Kidney tubule cell (primary cell): Measurements from ENCODE around the gene CTNNA2.
A peak's percentile ranks its signal among the peaks of the same experiment; 100 is the strongest.

Experiments
- DNase-seq: peaks from one replicate; pipeline ENCODE4 v3.0.0-alpha.2; 2018; ENCODE audit warnings: low spot score

CTNNA2 gene

GRCh38 chr2:79982445-79982844 is 469.6 kb downstream of the CTNNA2 start:
- peak; percentile 22 for DNase-seq

GRCh38 chr2:79984476-79984875 is 471.6 kb downstream of the CTNNA2 start:
- no peak for DNase-seq

GRCh38 chr2:79985145-79985544 is 472.3 kb downstream of the CTNNA2 start:
- DNase-seq, result no peak

GRCh38 chr2:79985571-79985970 is 472.7 kb downstream of the CTNNA2 start:
- no peak for DNase-seq

GRCh38 chr2:79993144-79993543 is 480.3 kb downstream of the CTNNA2 start:
- peak; percentile 69 for DNase-seq

GRCh38 chr2:79994161-79994560 is 481.3 kb downstream of the CTNNA2 start:
- peak; percentile 64 for DNase-seq

GRCh38 chr2:79994965-79995364 is 482.1 kb downstream of the CTNNA2 start:
- peak; percentile 44 for DNase-seq

- DNase-seq, result no peak
Observed at GRCh38 chr2:79996709-79997108, 483.9 kb downstream of the CTNNA2 start.

GRCh38 chr2:80001701-80002101 is 488.9 kb downstream of the CTNNA2 start:
- no peak for DNase-seq

- no peak for DNase-seq
Observed at GRCh38 chr2:80002112-80002511, 489.3 kb downstream of the CTNNA2 start.

- no peak for DNase-seq
Observed at GRCh38 chr2:80002568-80003157, 489.8 kb downstream of the CTNNA2 start.

GRCh38 chr2:80007777-80008503 is 495.1 kb downstream of the CTNNA2 start:
- DNase-seq, result no peak

- no peak for DNase-seq
Observed at GRCh38 chr2:80008596-80008995, 495.7 kb downstream of the CTNNA2 start.

- DNase-seq, result no peak
Observed at GRCh38 chr2:80009211-80009610, 496.4 kb downstream of the CTNNA2 start.

- DNase-seq, result no peak
Observed at GRCh38 chr2:80012061-80012460, 499.2 kb downstream of the CTNNA2 start.

- no peak for DNase-seq
Observed at GRCh38 chr2:80014637-80015036, 501.8 kb downstream of the CTNNA2 start.

- no peak for DNase-seq
Observed at GRCh38 chr2:80016171-80016570, 503.3 kb downstream of the CTNNA2 start.

GRCh38 chr2:80019571-80020460 is 507.0 kb downstream of the CTNNA2 start:
- DNase-seq, result no peak

GRCh38 chr2:80022018-80022417 is 509.2 kb downstream of the CTNNA2 start:
- no peak for DNase-seq

- peak; percentile 8 for DNase-seq
Observed at GRCh38 chr2:80026040-80026729, 513.3 kb downstream of the CTNNA2 start.

- no peak for DNase-seq
Observed at GRCh38 chr2:80028051-80028450, 515.2 kb downstream of the CTNNA2 start.

- no peak for DNase-seq
Observed at GRCh38 chr2:80028584-80028983, 515.7 kb downstream of the CTNNA2 start.
